ENCODE data around the gene CHRNB1.

Gene CHRNB1, protein sequence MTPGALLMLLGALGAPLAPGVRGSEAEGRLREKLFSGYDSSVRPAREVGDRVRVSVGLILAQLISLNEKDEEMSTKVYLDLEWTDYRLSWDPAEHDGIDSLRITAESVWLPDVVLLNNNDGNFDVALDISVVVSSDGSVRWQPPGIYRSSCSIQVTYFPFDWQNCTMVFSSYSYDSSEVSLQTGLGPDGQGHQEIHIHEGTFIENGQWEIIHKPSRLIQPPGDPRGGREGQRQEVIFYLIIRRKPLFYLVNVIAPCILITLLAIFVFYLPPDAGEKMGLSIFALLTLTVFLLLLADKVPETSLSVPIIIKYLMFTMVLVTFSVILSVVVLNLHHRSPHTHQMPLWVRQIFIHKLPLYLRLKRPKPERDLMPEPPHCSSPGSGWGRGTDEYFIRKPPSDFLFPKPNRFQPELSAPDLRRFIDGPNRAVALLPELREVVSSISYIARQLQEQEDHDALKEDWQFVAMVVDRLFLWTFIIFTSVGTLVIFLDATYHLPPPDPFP

DNA sequence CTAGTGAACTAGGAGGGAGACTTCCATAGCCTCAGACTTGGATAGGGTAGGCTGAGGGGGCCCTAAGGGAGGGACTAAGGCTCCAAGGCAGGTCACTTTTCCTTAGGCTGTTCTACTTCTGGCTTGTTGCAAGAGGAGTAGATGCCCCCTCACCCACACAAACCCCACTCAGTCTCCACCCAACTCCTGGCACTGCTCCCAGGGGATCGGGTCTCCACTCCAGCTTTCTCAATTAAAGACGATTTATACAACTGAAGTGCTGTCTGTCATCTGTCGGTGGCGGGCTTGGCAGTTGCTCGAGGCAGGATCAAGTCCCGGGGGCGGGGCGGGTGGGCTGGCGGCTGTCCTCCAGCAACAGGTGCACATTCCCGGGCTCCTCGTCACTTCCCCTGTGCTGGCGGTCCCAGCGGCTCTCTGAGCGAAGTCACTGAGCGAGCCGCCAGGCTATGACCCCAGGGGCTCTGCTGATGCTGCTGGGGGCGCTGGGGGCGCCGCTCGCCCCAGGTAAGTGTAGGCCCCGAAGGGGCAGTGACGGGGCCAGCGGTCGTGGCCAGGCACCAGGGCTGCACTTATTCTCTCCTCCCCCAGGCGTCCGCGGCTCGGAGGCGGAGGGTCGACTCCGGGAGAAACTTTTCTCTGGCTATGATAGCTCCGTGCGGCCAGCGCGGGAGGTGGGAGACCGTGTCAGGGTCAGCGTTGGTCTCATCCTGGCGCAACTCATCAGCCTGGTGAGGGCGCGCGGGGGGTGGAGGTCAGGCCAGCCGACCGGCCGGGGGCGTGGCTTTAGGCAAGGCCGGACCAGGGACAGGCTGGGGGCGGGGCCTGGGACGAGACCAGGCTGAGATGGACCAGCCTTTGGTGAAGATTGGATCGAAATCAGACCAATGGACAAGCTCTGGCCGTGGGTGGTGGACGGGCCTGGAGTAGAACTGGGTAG, at the start of gene CHRNB1:
Gene CHRNB1, plus strand, starts transcription at position 380 of the 937 bp plus-strand sequence. Its CDS starts 67 bp downstream, at position 447.
- no peak within 1 kb of the TSS for H3K27ac ChIP-seq
- TF ChIP-seq, protein P1, sequence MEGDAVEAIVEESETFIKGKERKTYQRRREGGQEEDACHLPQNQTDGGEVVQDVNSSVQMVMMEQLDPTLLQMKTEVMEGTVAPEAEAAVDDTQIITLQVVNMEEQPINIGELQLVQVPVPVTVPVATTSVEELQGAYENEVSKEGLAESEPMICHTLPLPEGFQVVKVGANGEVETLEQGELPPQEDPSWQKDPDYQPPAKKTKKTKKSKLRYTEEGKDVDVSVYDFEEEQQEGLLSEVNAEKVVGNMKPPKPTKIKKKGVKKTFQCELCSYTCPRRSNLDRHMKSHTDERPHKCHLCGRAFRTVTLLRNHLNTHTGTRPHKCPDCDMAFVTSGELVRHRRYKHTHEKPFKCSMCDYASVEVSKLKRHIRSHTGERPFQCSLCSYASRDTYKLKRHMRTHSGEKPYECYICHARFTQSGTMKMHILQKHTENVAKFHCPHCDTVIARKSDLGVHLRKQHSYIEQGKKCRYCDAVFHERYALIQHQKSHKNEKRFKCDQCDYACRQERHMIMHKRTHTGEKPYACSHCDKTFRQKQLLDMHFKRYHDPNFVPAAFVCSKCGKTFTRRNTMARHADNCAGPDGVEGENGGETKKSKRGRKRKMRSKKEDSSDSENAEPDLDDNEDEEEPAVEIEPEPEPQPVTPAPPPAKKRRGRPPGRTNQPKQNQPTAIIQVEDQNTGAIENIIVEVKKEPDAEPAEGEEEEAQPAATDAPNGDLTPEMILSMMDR (conservative IDR thresholded peaks at IDR 0.05): no peak

GRCh38 chr17:7396147-7396546, 48.7 kb upstream of the CHRNB1 start:
- TF ChIP-seq, protein P1 (conservative IDR thresholded peaks at IDR 0.05): no peak

DNA sequence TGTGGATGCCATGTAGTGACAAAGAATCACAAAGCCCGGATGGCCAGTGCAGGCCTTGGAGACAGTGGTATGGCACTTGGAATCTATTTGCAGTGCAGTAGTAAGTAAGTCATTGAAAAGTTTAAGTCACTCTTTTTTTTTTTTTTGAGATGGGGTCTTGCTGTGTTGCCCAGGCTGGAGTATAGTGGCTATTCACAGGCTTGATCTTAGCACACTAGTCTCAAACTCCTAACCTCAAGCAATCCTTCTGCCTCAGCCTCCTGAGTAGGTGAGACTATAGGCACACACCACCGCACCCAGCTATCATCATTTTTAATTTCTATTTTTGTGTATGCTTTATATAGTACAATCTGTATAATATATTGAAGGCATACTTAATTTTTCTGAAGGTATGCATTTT, 46.2 kb upstream of the CHRNB1 start:
- TF ChIP-seq, protein P1 (conservative IDR thresholded peaks at IDR 0.05): no peak
- no peak overlapping the region for H3K27ac ChIP-seq

More at GRCh38 chr17:7396147-7396546, 48.7 kb upstream of the CHRNB1 start:
- no peak overlapping the region for H3K27ac ChIP-seq

GRCh38 chr17:7403043-7403726, 41.7 kb upstream of the CHRNB1 start:
- peak overlapping the region; percentile 73 for H3K27ac ChIP-seq
- TF ChIP-seq, protein P1 (conservative IDR thresholded peaks at IDR 0.05): no peak

DNA sequence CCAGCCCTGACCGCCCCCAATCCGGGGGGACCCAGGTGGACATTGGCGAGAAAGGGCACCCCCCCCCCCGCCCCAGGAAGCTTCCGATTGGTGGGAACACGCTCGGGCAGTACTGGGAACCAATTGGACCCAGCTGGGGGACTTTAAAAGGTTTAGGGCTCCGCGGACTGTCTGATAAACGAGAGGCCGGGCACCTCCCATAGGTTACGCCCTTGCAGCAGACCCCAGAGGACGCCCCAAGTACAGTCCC, 41.2 kb upstream of the CHRNB1 start:
- TF ChIP-seq, protein P1 (conservative IDR thresholded peaks at IDR 0.05): no peak
- H3K27ac ChIP-seq: peak overlapping the region; percentile 73

DNA sequence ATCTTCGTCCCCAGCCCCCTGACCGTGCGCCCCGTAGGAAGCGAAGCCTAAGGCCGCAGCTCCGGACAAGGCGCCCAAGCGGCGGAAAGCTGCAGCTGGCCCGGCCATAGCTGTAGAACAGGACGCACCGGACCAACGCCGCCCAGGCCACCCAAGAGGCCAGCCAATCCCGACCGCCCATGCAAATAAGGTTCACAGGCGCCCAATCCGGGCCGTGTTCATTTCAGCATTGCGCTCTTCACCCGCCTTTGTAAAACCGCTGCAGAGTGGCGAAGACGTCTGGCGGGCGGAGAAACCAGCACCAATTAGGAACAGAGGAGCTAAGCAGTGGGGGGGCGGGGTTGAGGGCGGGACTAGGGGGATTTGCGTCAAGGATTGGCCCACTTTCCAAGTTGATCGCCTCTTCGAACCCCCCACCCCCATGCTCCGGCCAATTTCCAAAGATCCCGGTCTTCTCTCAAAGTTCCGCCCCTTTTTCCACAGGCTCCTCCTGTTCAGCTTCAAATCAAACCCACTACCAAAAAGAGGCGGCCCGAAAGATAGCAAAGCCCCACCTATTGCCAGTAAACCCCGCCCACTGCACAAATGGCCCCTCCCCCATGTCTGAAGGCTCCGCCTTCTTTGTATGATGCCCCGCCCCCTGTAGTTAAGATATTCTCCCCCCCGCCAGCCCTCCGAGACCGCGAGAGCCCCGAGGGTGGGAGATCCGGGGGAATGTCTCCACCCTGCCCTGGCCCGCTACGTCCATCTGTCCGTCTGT, 40.7 kb upstream of the CHRNB1 start, which contains the start of gene TMEM256:
Gene TMEM256, minus strand, starts transcription at position 121 of the 760 bp plus-strand sequence. Its CDS starts 13 bp downstream, at position 108.
- TF ChIP-seq, protein P1 (conservative IDR thresholded peaks at IDR 0.05): no peak
- peak within 1 kb of the TSS; percentile 73 for H3K27ac ChIP-seq
